Trophoblast cell (in vitro differentiated cells and primary cell): ENCODE data around the gene DGKB.

Source experiments
- DNase-seq, 2 donors: peaks; one replicate each; pipeline ENCODE4 v3.0.0-alpha.2; 2016
- H2AFZ ChIP-seq: 2 replicates; pipeline ENCODE4 v1.6.1; 2013; ENCODE audit warnings: low read length, moderate library complexity, mild to moderate bottlenecking; ENCODE audit not compliant: insufficient read depth, poor library complexity
- H2AK5ac ChIP-seq: 2 replicates; pipeline ENCODE4 v1.6.1; 2013; ENCODE audit warnings: mild to moderate bottlenecking, low read length
- H2BK120ac ChIP-seq: 2 replicates; pipeline ENCODE4 v1.6.1; 2013; ENCODE audit warnings: low read length, mild to moderate bottlenecking, moderate library complexity; ENCODE audit not compliant: insufficient read depth, poor library complexity
- H2BK12ac ChIP-seq: 2 replicates; pipeline ENCODE4 v1.6.1; 2013; ENCODE audit warnings: mild to moderate bottlenecking, low read length, moderate library complexity
- H2BK5ac ChIP-seq: 2 replicates; pipeline ENCODE4 v1.6.1; 2013; ENCODE audit warnings: low read length, low read depth, moderate library complexity, mild to moderate bottlenecking; ENCODE audit not compliant: poor library complexity
- H3K14ac ChIP-seq: 2 replicates; pipeline ENCODE4 v1.6.1; 2013; ENCODE audit warnings: mild to moderate bottlenecking, low read length
- H3K18ac ChIP-seq: 2 replicates; pipeline ENCODE4 v1.6.1; 2013; ENCODE audit warnings: mild to moderate bottlenecking, low read length
- H3K23ac ChIP-seq: 2 replicates; pipeline ENCODE4 v1.6.1; 2013; ENCODE audit warnings: low read length
- H3K27ac ChIP-seq: 2 replicates; pipeline ENCODE4 v1.5.1; 2013; ENCODE audit warnings: low read depth, mild to moderate bottlenecking, inconsistent platforms, low read length, moderate library complexity
- H3K27me3 ChIP-seq: 2 replicates; pipeline ENCODE4 v1.6.1; 2013; ENCODE audit warnings: inconsistent platforms, mild to moderate bottlenecking, low read length, moderate library complexity; ENCODE audit not compliant: insufficient read depth
- H3K36me3 ChIP-seq, 2 experiments: 1 replicate in 1 of 2; 2 replicates in 1 of 2; pipeline ENCODE4 v1.6.1; 2013; ENCODE audit warnings: low read length in 2 of 2, mild to moderate bottlenecking in 2 of 2, moderate library complexity in 1 of 2; ENCODE audit not compliant: insufficient read depth in 2 of 2, control insufficient read depth in 1 of 2
- H3K4ac ChIP-seq: 2 replicates; pipeline ENCODE4 v1.6.1; 2013; ENCODE audit warnings: low read depth, mild to moderate bottlenecking, low read length, moderate library complexity
- H3K4me1 ChIP-seq, 2 experiments: 1 replicate in 1 of 2; 2 replicates in 1 of 2; pipeline ENCODE4 v1.6.1; 2013; ENCODE audit warnings: low read length in 2 of 2, mild to moderate bottlenecking in 2 of 2, moderate library complexity in 1 of 2; ENCODE audit not compliant: insufficient read depth in 2 of 2, control insufficient read depth in 1 of 2
- H3K4me2 ChIP-seq: 2 replicates; pipeline ENCODE4 v1.6.1; 2013; ENCODE audit warnings: inconsistent platforms, mild to moderate bottlenecking, low read length, moderate library complexity
- H3K4me3 ChIP-seq: 2 replicates; pipeline ENCODE4 v1.5.1; 2013; ENCODE audit warnings: mild to moderate bottlenecking, low read depth, low read length, inconsistent platforms
- H3K79me1 ChIP-seq: one replicate; pipeline ENCODE4 v1.6.1; 2013; ENCODE audit warnings: low read length
- H3K79me2 ChIP-seq: 2 replicates; pipeline ENCODE4 v1.6.1; 2013; ENCODE audit warnings: low read length, mild to moderate bottlenecking; ENCODE audit not compliant: control insufficient read depth, insufficient read depth, poor library complexity
- H3K9ac ChIP-seq: 2 replicates; pipeline ENCODE4 v1.6.1; 2013; ENCODE audit warnings: mild to moderate bottlenecking, low read length
- H3K9me3 ChIP-seq: 2 replicates; pipeline ENCODE4 v1.6.1; 2013; ENCODE audit warnings: low read depth, mild to moderate bottlenecking, control low read depth, inconsistent platforms, low read length; ENCODE audit not compliant: insufficient read depth
- H4K12ac ChIP-seq: 2 replicates; pipeline ENCODE4 v1.6.1; 2013; ENCODE audit warnings: low read depth, mild to moderate bottlenecking, low read length, moderate library complexity
- H4K8ac ChIP-seq: 2 replicates; pipeline ENCODE4 v1.6.1; 2013; ENCODE audit warnings: low read depth, mild to moderate bottlenecking, low read length, moderate library complexity
- H4K91ac ChIP-seq: one replicate; pipeline ENCODE4 v1.6.1; 2013; ENCODE audit warnings: low read depth, mild to moderate bottlenecking, low read length, moderate library complexity
- WGBS: extraction: QIAGEN DNeasy Blood & Tissue Kit; methylation state at CpG from one replicate; pipeline ENCODE4 v1.1.7; 2013; ENCODE audit warnings: missing lambda C conversion rate; ENCODE audit not compliant: insufficient read length, insufficient coverage; ENCODE audit errors: extremely low coverage; 5-methylcytosine and 5-hydroxymethylcytosine counted together

DGKB gene

DNA sequence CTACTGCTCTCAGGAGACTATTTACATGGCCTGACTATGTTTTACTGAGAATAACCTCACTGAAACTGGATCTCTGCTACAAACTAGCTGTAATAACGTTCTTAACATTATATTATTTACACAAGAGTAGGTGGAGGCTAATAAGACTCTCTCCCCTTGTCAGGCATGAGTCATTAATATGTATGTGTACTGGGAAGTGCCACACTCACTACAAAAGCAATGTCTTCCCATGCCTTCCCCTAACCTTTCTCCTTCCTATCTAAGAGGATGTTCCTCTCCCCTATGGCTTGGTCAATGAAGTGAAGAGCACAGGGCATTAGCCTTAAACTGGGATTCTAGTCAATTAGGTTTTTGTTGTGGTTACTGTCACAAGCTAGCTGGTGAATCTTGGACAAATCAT, 147.9 kb downstream of the DGKB start:
- Histone ChIP-seq H3K23ac (no peak overlapping the region), H2BK12ac (no peak overlapping the region), H3K14ac (no peak overlapping the region), H3K79me2 (no peaks in the 10 kb centered on the region), H3K4me2 (no peak overlapping the region), H4K12ac (no peak overlapping the region), H3K4me3 (no peak overlapping the region), H2BK120ac (no peak overlapping the region), H3K4ac (no peak overlapping the region), H3K36me3 (no peaks in the 10 kb centered on the region), H4K91ac (no peak overlapping the region), H3K79me1 (no peaks in the 10 kb centered on the region), H3K18ac (no peak overlapping the region), H2BK5ac (no peak overlapping the region), H4K8ac (no peak overlapping the region), H2AK5ac (no peak overlapping the region), H3K27ac (no peak overlapping the region), H3K9me3 (no peaks in the 10 kb centered on the region), H2AFZ (no peak overlapping the region), H3K4me1 (no peaks in the 10 kb centered on the region), H3K27me3 (no peaks in the 10 kb centered on the region), H3K9ac (no peak overlapping the region)
- DNase-seq, result no peak
- WGBS, result no CpG with 5 or more reads among the region's 1 CpG

DNA sequence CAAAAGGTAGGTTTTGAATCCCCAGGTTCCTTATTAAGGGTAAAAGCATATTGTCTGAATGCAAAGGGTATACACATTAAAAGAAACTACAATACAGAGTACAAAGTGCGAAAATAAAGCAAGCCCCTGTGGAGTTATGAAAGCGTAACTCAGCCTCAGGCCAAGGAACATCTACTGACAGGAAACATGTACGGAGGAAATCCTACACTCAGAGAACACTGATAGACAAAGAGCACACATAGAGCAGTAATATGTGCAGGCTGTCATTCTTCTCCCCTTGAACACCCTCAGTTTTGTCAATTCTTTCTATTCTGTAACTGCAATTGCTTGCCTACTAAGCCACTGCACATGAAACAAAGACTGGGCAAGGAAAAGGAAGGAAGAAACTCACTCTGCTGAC, 150.2 kb downstream of the DGKB start:
- Histone ChIP-seq H3K36me3 (no peaks in the 10 kb centered on the region), H3K27me3 (no peaks in the 10 kb centered on the region), H3K4me2 (no peak overlapping the region), H2AFZ (no peak overlapping the region), H4K12ac (no peak overlapping the region), H3K79me2 (no peaks in the 10 kb centered on the region), H3K4me3 (no peak overlapping the region), H3K23ac (no peak overlapping the region), H3K4me1 (no peaks in the 10 kb centered on the region), H3K9ac (no peak overlapping the region), H3K9me3 (no peaks in the 10 kb centered on the region), H3K79me1 (no peaks in the 10 kb centered on the region), H4K8ac (no peak overlapping the region), H2BK120ac (no peak overlapping the region), H2BK12ac (no peak overlapping the region), H3K4ac (no peak overlapping the region), H2BK5ac (no peak overlapping the region), H2AK5ac (no peak overlapping the region), H4K91ac (no peak overlapping the region), H3K27ac (no peak overlapping the region), H3K14ac (no peak overlapping the region), H3K18ac (no peak overlapping the region)
- DNase-seq, result no peak
- no CpG with 5 or more reads among the region's 3 CpGs for WGBS

DNA sequence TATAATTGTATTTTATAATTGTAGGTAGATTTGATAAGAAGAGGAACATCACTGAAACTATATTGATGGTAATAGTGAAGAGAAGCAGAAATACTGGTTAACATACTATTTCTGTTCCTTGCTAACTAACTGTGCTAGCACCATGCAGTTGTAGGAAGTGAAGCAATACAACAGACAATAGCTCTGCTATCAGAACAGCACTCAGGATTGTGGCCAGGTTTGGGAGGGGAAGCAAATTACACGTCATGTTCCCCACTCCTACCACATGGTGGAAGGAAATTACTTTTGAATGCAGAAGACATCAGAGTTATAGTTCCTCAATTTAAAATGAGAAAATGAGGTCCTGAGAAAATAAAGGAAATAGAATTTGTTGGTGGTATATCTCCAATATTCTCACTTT, 151.1 kb downstream of the DGKB start:
- H4K12ac ChIP-seq, result no peak overlapping the region
- H3K79me2 ChIP-seq, result no peaks in the 10 kb centered on the region
- H3K9ac ChIP-seq, result no peak overlapping the region
- no peaks in the 10 kb centered on the region for H3K9me3 ChIP-seq
- H4K91ac ChIP-seq, result no peak overlapping the region
- no peak overlapping the region for H3K4me3 ChIP-seq
- DNase-seq, result no peak
- no peak overlapping the region for H3K4ac ChIP-seq
- H3K14ac ChIP-seq, result no peak overlapping the region
- H4K8ac ChIP-seq, result no peak overlapping the region
- H3K79me1 ChIP-seq, result no peaks in the 10 kb centered on the region
- H3K36me3 ChIP-seq, result no peaks in the 10 kb centered on the region
- H2AK5ac ChIP-seq, result no peak overlapping the region
- H3K27me3 ChIP-seq, result no peaks in the 10 kb centered on the region
- H2BK120ac ChIP-seq, result no peak overlapping the region
- H3K18ac ChIP-seq, result no peak overlapping the region
- H3K4me2 ChIP-seq, result no peak overlapping the region
- no peak overlapping the region for H2BK5ac ChIP-seq
- no peaks in the 10 kb centered on the region for H3K4me1 ChIP-seq
- H2BK12ac ChIP-seq, result no peak overlapping the region
- no CpG with 5 or more reads among the region's 1 CpG for WGBS
- no peak overlapping the region for H3K27ac ChIP-seq
- no peak overlapping the region for H2AFZ ChIP-seq
- no peak overlapping the region for H3K23ac ChIP-seq

DNA sequence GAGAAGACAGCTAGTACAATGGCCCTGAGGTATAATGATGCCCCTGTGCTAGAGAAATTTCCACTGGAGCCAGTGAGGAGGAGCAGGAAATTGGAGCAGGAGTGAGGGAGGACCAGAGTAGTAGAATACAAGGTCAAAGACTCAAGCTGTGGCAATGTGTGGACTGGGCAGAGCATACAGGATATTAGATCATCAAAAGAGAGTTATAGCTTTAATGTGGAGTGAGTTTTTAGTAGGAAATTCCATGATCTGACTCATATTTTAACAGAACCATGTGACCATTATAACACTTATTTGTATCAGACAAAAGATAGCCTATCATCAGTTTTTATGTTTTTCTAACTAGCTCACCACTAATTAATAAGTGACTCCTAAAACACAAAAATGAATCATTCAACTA, 154.1 kb downstream of the DGKB start:
- H2BK5ac ChIP-seq, result no peak overlapping the region
- no peak overlapping the region for H3K14ac ChIP-seq
- no peak overlapping the region for H3K27ac ChIP-seq
- H2AFZ ChIP-seq, result no peak overlapping the region
- H4K8ac ChIP-seq, result no peak overlapping the region
- no peaks in the 10 kb centered on the region for H3K79me1 ChIP-seq
- peaks cover 0 to 2% of the 10 kb centered on the region in 2 experiments for H3K36me3 ChIP-seq
- no peak overlapping the region for H2BK120ac ChIP-seq
- no peak overlapping the region for H2BK12ac ChIP-seq
- no peak overlapping the region for H2AK5ac ChIP-seq
- no peaks in the 10 kb centered on the region for H3K79me2 ChIP-seq
- H3K9ac ChIP-seq, result no peak overlapping the region
- no peak for DNase-seq
- no peaks in the 10 kb centered on the region for H3K4me1 ChIP-seq
- H3K4ac ChIP-seq, result no peak overlapping the region
- H3K4me3 ChIP-seq, result no peak overlapping the region
- no peak overlapping the region for H3K23ac ChIP-seq
- no peak overlapping the region for H4K12ac ChIP-seq
- H3K27me3 ChIP-seq, result no peaks in the 10 kb centered on the region
- no peak overlapping the region for H3K4me2 ChIP-seq
- H3K9me3 ChIP-seq, result no peaks in the 10 kb centered on the region
- no peak overlapping the region for H3K18ac ChIP-seq
- no peak overlapping the region for H4K91ac ChIP-seq

DNA sequence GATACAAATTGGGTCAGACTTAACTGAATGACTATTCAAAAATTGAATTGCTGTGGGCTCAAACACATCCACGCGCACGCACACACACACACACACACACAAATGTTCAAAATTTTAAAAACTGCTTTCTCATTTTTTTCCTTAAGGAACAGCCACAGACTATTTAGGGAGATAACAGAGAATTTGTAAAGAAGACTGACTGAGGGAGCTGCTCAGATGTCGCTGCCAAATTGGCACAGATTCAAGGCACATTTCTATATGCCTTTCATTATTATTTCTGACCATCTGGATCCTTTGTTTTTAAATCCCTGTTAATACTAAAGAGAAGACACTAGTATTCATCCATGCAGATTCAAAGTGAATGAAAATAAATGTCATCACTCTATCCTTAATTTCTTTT, 154.8 kb downstream of the DGKB start:
- no peak overlapping the region for H3K4me3 ChIP-seq
- no peak overlapping the region for H3K4ac ChIP-seq
- WGBS, result no CpG with 5 or more reads among the region's 4 CpGs
- H4K8ac ChIP-seq, result no peak overlapping the region
- H3K27me3 ChIP-seq, result no peaks in the 10 kb centered on the region
- no peak overlapping the region for H3K27ac ChIP-seq
- H3K4me2 ChIP-seq, result no peak overlapping the region
- no peak overlapping the region for H2BK12ac ChIP-seq
- no peaks in the 10 kb centered on the region for H3K79me2 ChIP-seq
- no peak overlapping the region for H3K9ac ChIP-seq
- no peak overlapping the region for H3K18ac ChIP-seq
- no peak overlapping the region for H4K91ac ChIP-seq
- H3K9me3 ChIP-seq, result no peaks in the 10 kb centered on the region
- H2BK120ac ChIP-seq, result no peak overlapping the region
- no peaks in the 10 kb centered on the region for H3K79me1 ChIP-seq
- H3K23ac ChIP-seq, result no peak overlapping the region
- H2AK5ac ChIP-seq, result no peak overlapping the region
- no peak for DNase-seq
- H3K36me3 ChIP-seq, result peaks cover 0 to 2% of the 10 kb centered on the region in 2 experiments
- no peak overlapping the region for H2BK5ac ChIP-seq
- H3K14ac ChIP-seq, result no peak overlapping the region
- H2AFZ ChIP-seq, result no peak overlapping the region
- H3K4me1 ChIP-seq, result no peaks in the 10 kb centered on the region
- no peak overlapping the region for H4K12ac ChIP-seq
